T1000 (cell line): Measurements from ENCODE around the gene PHKB.
"Not testable (repeated sequence)": the region's sequence is repeated elsewhere in the genome, so short reads cannot be mapped to it uniquely, and the experiment has no call there.

Source experiments
- DNase-seq: peaks from one replicate; lab custom pipeline; 2025; ENCODE audit warnings: mixed read lengths; lab: John Stamatoyannopoulos, UW

Gene PHKB

GRCh38 chr16:47460711-47461597 is at the start of gene PHKB, which contains the start of gene ITFG1:
Gene PHKB (plus strand): TSS chr16:47461331. CDS start chr16:47461351, 20 bp downstream.
Gene ITFG1 (minus strand): TSS chr16:47461063. CDS start chr16:47461045, 18 bp downstream.
- DNase-seq = peak; percentile 78

GRCh38 chr16:47413041-47413440 is 48.1 kb upstream of the PHKB start:
- no peak for DNase-seq

GRCh38 chr16:47416869-47417268 is 44.3 kb upstream of the PHKB start:
- DNase-seq = no peak

GRCh38 chr16:47424846-47425245 is 36.3 kb upstream of the PHKB start:
- no peak for DNase-seq

GRCh38 chr16:47426806-47427205 is 34.3 kb upstream of the PHKB start:
- no peak for DNase-seq

- DNase-seq = no peak
Observed at GRCh38 chr16:47431960-47432359, 29.2 kb upstream of the PHKB start.

GRCh38 chr16:47434274-47434673 is 26.9 kb upstream of the PHKB start:
- not testable (repeated sequence) for DNase-seq

- not testable (repeated sequence) for DNase-seq
Observed at GRCh38 chr16:47440066-47440465, 21.1 kb upstream of the PHKB start.

- DNase-seq = not testable (repeated sequence)
Observed at GRCh38 chr16:47442884-47443283, 18.2 kb upstream of the PHKB start.

GRCh38 chr16:47446431-47446830 is 14.7 kb upstream of the PHKB start:
- DNase-seq = no peak

- DNase-seq = no peak
Observed at GRCh38 chr16:47448830-47449575, 12.1 kb upstream of the PHKB start.

- DNase-seq = no peak
Observed at GRCh38 chr16:47449788-47450187, 11.3 kb upstream of the PHKB start.

- no peak for DNase-seq
Observed at GRCh38 chr16:47458331-47458730, 2.8 kb upstream of the PHKB start.

- DNase-seq = no peak
Observed at GRCh38 chr16:47459603-47460002, 1.5 kb upstream of the PHKB start.

GRCh38 chr16:47460359-47460710 is 796 bp upstream of the PHKB start:
- no peak for DNase-seq

GRCh38 chr16:47461598-47462266 is 601 bp downstream of the PHKB start:
- no peak for DNase-seq

GRCh38 chr16:47463771-47464624 is 2.9 kb downstream of the PHKB start:
- DNase-seq = no peak

- DNase-seq = no peak
Observed at GRCh38 chr16:47465919-47466630, 4.9 kb downstream of the PHKB start.

- DNase-seq = no peak
Observed at GRCh38 chr16:47467501-47467900, 6.4 kb downstream of the PHKB start.

GRCh38 chr16:47468070-47468689 is 7.0 kb downstream of the PHKB start:
- DNase-seq = not testable (repeated sequence)
